IPS-18c (cell line): ENCODE measurements around the gene DEFB131B.
"Not testable (repeated sequence)": the region's sequence is repeated elsewhere in the genome, so short reads cannot be mapped to it uniquely, and the experiment has no call there.

Source experiments
- H3K4me3 ChIP-seq: 2 replicates; pipeline ENCODE4 v1.7.0; 2013; ENCODE audit warnings: low read depth, mild to moderate bottlenecking, low read length, moderate library complexity; ENCODE audit not compliant: insufficient read depth
- H3K9me3 ChIP-seq: one replicate; pipeline ENCODE4 v1.6.1; 2013; ENCODE audit warnings: mild to moderate bottlenecking, low read length, moderate library complexity; ENCODE audit not compliant: control insufficient read depth, insufficient read depth

Gene DEFB131B

GRCh38 chr11:71878059-71878458, at the start of gene DEFB131B:
TSS of gene DEFB131B (plus strand) at chr11:71878453. CDS start at chr11:71878453, 0 bp downstream.
- H3K4me3 ChIP-seq, H3K9me3 ChIP-seq: not testable (repeated sequence)

- not testable (repeated sequence) for H3K4me3 ChIP-seq, H3K9me3 ChIP-seq
Observed at GRCh38 chr11:71829247-71829646, 49.0 kb upstream of the DEFB131B start.

GRCh38 chr11:71829686-71830085, 48.6 kb upstream of the DEFB131B start:
- H3K9me3 ChIP-seq: not testable (repeated sequence)

GRCh38 chr11:71832811-71833210, 45.4 kb upstream of the DEFB131B start, which contains the start of gene DEFB108B:
TSS of gene DEFB108B (plus strand) at chr11:71833200. CDS start at chr11:71833200, 0 bp downstream.
- H3K4me3 ChIP-seq, H3K9me3 ChIP-seq: not testable (repeated sequence)

More at GRCh38 chr11:71829686-71830085, 48.6 kb upstream of the DEFB131B start:
- H3K4me3 ChIP-seq: not testable (repeated sequence)

DNA sequence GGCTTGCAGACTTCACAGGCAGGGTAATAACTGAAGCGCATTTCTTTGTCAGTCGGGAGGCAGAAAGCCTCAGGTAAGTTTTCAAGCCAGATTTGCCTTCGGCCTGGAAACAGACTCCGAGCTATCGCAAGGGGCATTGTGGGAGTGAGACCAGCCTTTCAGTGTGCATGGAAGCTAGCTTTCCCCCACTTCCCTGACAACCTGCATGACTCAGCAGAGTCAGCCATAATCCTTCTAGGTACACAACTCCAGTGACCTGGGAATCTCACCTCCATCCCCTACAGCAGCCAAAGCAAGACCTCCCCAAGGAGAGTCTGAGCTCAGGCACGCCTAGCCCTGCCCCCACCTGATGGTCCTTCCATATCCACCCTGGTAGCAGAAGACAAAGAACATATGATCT, 35.5 kb upstream of the DEFB131B start:
- H3K9me3 ChIP-seq, H3K4me3 ChIP-seq: not testable (repeated sequence)

DNA sequence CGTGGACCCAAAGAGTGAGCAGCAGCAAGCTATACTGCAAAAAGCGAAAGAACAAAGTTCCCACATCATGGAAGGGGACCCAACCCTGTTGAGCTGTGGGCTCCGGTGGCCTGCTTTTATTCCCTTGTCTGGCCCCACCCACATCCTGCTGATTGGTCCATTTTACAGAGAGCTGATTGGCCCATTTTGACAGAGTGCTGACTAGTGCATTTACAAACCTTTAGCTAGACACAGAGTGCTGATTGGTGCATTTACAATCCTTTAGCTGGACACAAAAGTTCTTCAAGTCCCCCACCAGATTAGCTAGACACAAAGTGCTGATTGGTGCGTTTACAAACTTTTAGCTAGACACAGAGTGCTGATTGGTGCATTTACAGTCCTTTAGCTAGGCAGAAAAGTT, 34.9 kb upstream of the DEFB131B start:
- H3K4me3 ChIP-seq: not testable (repeated sequence)

GRCh38 chr11:71843858-71844257, 34.4 kb upstream of the DEFB131B start:
- Histone ChIP-seq H3K9me3 (no peaks in the 10 kb centered on the region), H3K4me3 (no peak overlapping the region; the same call in 1 of the 2 replicates)

More for the DNA sequence above, 34.9 kb upstream of the DEFB131B start:
- not testable (repeated sequence) for H3K9me3 ChIP-seq

DNA sequence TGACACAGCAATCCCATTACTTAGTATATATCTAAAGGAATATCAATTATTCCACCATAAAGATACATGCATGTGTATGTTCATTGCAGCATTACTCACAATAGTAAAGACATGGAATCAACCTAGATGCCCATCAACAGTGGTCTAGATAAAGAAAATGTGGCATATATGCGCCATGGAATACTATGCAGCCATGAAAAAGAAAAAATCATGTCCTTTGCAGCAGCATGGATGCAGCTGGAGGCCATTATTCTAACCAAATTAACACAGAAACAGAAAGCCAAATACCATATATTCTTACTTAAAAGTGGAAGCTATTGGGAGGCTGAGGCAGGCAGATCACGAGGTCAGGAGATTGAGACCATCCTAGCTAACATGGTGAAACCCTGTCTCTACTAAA, 24.4 kb upstream of the DEFB131B start:
- not testable (repeated sequence) for H3K4me3 ChIP-seq

DNA sequence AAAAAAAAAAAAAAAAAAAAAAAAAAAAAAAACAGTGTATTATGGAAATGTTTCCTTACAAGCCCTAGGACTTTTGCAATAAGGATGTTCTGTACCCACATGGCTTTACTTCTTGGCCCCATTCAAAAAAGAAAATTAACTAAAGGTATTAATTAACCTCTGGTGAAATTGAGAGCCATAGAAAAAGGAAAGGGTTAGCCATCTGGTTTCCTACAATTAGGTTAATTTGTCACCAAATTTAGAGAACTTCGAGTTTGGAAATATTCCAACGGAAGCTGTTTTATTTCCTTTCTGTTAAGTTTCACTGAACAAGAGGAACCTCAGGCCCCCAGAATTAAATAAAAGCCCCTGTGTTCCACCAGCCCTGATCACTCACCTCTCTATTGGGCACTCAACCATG, 22.4 kb upstream of the DEFB131B start:
- H3K4me3 ChIP-seq, H3K9me3 ChIP-seq: not testable (repeated sequence)

More for the DNA sequence above, 24.4 kb upstream of the DEFB131B start:
- H3K9me3 ChIP-seq: not testable (repeated sequence)

GRCh38 chr11:71860835-71861234, 17.4 kb upstream of the DEFB131B start:
- not testable (repeated sequence) for H3K9me3 ChIP-seq, H3K4me3 ChIP-seq

- not testable (repeated sequence) for H3K4me3 ChIP-seq, H3K9me3 ChIP-seq
Observed at GRCh38 chr11:71863978-71864627, 14.2 kb upstream of the DEFB131B start.

DNA sequence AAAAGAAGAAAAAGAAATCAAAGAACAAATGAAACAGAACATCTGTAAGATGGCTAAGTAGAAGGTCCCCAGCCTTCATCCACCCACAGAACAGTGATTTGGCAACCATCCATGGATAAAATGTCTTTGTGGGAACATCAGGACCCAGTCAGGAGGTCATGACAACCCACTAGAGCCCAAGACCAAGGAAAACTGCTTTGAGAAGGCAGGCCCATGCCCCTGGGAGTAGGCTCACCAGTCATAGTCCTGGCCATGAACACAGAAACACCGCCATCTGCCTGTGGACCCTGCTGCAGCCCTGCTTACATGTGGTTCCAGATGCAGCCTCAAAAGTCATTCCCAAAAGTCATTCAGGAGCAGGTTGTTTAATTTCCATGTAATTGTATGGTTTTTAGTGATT, 11.0 kb upstream of the DEFB131B start:
- not testable (repeated sequence) for H3K4me3 ChIP-seq, H3K9me3 ChIP-seq

- H3K4me3 ChIP-seq: not testable (repeated sequence)
Observed at GRCh38 chr11:71869931-71870330, 8.3 kb upstream of the DEFB131B start.

GRCh38 chr11:71870661-71871060, 7.6 kb upstream of the DEFB131B start:
- not testable (repeated sequence) for H3K4me3 ChIP-seq, H3K9me3 ChIP-seq

More at GRCh38 chr11:71869931-71870330, 8.3 kb upstream of the DEFB131B start:
- H3K9me3 ChIP-seq: not testable (repeated sequence)

GRCh38 chr11:71876262-71876661, 2.0 kb upstream of the DEFB131B start:
- H3K9me3 ChIP-seq, H3K4me3 ChIP-seq: not testable (repeated sequence)

DNA sequence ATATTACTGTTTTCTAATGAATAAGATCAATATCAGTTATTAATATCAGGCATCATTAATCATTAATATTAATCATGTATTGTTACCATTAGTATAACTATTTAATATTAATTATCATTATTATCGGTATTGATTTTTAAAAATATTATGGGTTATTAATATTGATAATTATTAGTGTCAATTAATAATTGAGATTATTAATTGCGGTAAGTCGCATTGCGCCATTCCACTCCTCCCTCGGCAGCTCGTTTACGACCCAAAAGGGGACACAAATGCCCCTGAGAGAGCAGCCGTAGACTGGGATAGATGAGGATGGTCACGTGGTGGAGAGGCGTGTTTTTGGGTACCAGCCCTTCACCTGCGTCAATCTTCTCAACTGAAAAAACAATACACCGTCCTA, 7.6 kb downstream of the DEFB131B start:
- not testable (repeated sequence) for H3K4me3 ChIP-seq, H3K9me3 ChIP-seq

GRCh38 chr11:71888335-71889010, 10.2 kb downstream of the DEFB131B start:
- H3K9me3 ChIP-seq, H3K4me3 ChIP-seq: not testable (repeated sequence)

DNA sequence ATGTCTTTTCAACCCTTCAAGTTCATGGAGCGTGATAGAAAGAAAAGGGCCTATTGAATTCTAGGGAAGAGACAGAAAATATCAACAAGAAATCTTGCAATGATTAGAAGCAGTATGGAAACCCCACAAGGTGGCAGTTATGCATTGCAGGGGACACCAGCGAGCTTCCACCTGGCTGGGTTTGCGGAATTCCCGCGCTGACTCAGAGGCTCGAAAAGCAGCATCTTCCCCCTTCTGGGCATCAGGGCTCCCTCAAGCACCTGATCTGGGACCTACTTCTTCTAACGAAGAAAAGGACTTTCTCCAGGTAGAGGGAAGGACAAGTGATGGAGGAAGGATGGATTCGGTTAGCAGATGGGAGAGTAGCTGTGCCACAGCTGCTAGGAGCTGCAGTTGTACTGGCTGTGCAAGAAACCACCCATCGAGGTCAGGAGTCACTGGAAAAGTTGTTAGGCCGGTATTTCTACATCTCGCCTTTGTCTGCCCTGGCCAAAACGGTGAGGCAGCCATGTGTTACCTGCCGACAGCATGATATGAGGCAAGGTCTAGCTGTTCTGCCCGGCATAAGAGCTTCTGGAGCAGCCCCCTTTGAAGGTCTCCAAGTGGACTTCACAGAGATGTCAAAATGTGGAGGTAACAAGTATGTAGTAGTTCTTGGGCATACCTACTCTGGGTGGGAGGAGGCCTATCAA, 11.1 kb downstream of the DEFB131B start:
- not testable (repeated sequence) for H3K4me3 ChIP-seq, H3K9me3 ChIP-seq
